Ishikawa (cell line): ENCODE data around the gene CNTNAP2.

Experiments used
- CEBPB ChIP-seq: IDR thresholded peaks from 2 replicates; pipeline ENCODE4 v1.6.1; 2012
- EGR1 ChIP-seq: IDR thresholded peaks from 2 replicates; pipeline ENCODE4 v1.6.1; 2012
- EP300 ChIP-seq: IDR thresholded peaks from 2 replicates; pipeline ENCODE4 v1.6.1; 2012; ENCODE audit warnings: borderline replicate concordance
- FOXM1 ChIP-seq: IDR thresholded peaks from 2 replicates; pipeline ENCODE4 v1.6.1; 2012; ENCODE audit warnings: low read depth, borderline replicate concordance
- RAD21 ChIP-seq: IDR thresholded peaks from 2 replicates; pipeline ENCODE4 v1.6.1; 2012; ENCODE audit warnings: low read depth
- TAF1 ChIP-seq: IDR thresholded peaks from 2 replicates; pipeline ENCODE4 v1.6.1; 2012; ENCODE audit warnings: low read depth, mild to moderate bottlenecking
- TCF12 ChIP-seq: IDR thresholded peaks from 2 replicates; pipeline ENCODE4 v1.6.1; 2012; ENCODE audit warnings: low read depth
- TEAD4 ChIP-seq: IDR thresholded peaks from 2 replicates; pipeline ENCODE4 v1.6.1; 2012
- YY1 ChIP-seq: IDR thresholded peaks from 2 replicates; pipeline ENCODE4 v1.6.1; 2012; ENCODE audit warnings: low read depth
- TF ChIP-seq, protein P1 (sequence below): IDR thresholded peaks from 2 replicates; pipeline ENCODE4 v1.6.1; 2012
- TF ChIP-seq, protein P2 (sequence below): IDR thresholded peaks from 2 replicates; pipeline ENCODE4 v1.6.1; 2012; ENCODE audit warnings: low read depth, mild to moderate bottlenecking
- TF ChIP-seq, protein P3 (sequence below): IDR thresholded peaks from 2 replicates; pipeline ENCODE4 v1.6.1; 2012

DNA sequence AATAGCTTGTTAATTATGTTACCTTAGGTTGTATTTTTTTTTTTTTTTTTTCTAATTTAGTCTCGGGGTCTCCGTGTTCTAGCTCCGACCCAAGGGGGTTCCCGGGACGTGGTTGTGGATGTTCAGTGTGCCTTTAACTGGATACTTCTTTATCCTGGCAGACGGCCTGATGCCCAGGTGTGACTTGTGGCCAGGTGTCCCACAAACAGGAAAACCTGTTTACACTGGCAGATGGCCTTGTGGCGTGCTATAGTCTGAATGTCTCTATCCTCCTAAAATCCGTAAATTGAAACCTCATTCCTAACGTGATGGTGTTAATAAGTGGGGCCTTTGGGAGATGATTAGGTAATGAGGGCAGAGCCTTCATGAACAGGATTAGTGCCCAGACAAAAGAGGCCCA lies 1927.6 kb downstream of the CNTNAP2 start:
- TF ChIP-seq CEBPB (no peak), EP300 (no peak), YY1 (no peak), TAF1 (no peak), TEAD4 (no peak), RAD21 (no peak), TCF12 (no peak), FOXM1 (no peak), EGR1 (no peak)
- TF ChIP-seq, protein P1, sequence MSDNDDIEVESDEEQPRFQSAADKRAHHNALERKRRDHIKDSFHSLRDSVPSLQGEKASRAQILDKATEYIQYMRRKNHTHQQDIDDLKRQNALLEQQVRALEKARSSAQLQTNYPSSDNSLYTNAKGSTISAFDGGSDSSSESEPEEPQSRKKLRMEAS: no peak
- TF ChIP-seq, protein P2, sequence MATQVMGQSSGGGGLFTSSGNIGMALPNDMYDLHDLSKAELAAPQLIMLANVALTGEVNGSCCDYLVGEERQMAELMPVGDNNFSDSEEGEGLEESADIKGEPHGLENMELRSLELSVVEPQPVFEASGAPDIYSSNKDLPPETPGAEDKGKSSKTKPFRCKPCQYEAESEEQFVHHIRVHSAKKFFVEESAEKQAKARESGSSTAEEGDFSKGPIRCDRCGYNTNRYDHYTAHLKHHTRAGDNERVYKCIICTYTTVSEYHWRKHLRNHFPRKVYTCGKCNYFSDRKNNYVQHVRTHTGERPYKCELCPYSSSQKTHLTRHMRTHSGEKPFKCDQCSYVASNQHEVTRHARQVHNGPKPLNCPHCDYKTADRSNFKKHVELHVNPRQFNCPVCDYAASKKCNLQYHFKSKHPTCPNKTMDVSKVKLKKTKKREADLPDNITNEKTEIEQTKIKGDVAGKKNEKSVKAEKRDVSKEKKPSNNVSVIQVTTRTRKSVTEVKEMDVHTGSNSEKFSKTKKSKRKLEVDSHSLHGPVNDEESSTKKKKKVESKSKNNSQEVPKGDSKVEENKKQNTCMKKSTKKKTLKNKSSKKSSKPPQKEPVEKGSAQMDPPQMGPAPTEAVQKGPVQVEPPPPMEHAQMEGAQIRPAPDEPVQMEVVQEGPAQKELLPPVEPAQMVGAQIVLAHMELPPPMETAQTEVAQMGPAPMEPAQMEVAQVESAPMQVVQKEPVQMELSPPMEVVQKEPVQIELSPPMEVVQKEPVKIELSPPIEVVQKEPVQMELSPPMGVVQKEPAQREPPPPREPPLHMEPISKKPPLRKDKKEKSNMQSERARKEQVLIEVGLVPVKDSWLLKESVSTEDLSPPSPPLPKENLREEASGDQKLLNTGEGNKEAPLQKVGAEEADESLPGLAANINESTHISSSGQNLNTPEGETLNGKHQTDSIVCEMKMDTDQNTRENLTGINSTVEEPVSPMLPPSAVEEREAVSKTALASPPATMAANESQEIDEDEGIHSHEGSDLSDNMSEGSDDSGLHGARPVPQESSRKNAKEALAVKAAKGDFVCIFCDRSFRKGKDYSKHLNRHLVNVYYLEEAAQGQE: no peak
- TF ChIP-seq, protein P3, sequence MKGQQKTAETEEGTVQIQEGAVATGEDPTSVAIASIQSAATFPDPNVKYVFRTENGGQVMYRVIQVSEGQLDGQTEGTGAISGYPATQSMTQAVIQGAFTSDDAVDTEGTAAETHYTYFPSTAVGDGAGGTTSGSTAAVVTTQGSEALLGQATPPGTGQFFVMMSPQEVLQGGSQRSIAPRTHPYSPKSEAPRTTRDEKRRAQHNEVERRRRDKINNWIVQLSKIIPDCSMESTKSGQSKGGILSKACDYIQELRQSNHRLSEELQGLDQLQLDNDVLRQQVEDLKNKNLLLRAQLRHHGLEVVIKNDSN: no peak
